NT2/D1 (cell line): ENCODE measurements around the gene ZCCHC2.

Experiments
- DNase-seq: peaks from one replicate; pipeline ENCODE4 v3.0.0-alpha.2; 2011; ENCODE audit warnings: low read depth, low spot score
- H3K27me3 ChIP-seq: 2 replicates; pipeline ENCODE4 v1.6.0; 2011; ENCODE audit warnings: mild to moderate bottlenecking; ENCODE audit not compliant: insufficient read length, insufficient read depth
- H3K36me3 ChIP-seq: 2 replicates; pipeline ENCODE4 v1.6.1; 2011; ENCODE audit warnings: mild to moderate bottlenecking, low read length, mixed read lengths; ENCODE audit not compliant: insufficient read depth, insufficient read length
- H3K4me1 ChIP-seq: 2 replicates; pipeline ENCODE4 v1.5.1; 2011; ENCODE audit not compliant: insufficient read depth, insufficient read length
- H3K4me3 ChIP-seq: 2 replicates; pipeline ENCODE4 v1.5.1; 2011; ENCODE audit warnings: low read depth; ENCODE audit not compliant: insufficient read length
- H3K9ac ChIP-seq: 2 replicates; pipeline ENCODE4 v1.6.0; 2011; ENCODE audit warnings: low read depth; ENCODE audit not compliant: insufficient read length
- H3K9me3 ChIP-seq: 2 replicates; pipeline ENCODE4 v1.5.1; 2011; ENCODE audit warnings: mild to moderate bottlenecking, low read length; ENCODE audit not compliant: insufficient read depth
- SUZ12 ChIP-seq: IDR thresholded peaks from 2 replicates; pipeline ENCODE4 v1.6.1; 2011; ENCODE audit not compliant: insufficient read length, insufficient read depth; ENCODE audit errors: extremely low read depth
- YY1 ChIP-seq: IDR thresholded peaks from 2 replicates; pipeline ENCODE4 v1.6.1; 2011; ENCODE audit not compliant: insufficient read length, insufficient read depth
- ZNF274 ChIP-seq: IDR thresholded peaks from 2 replicates; pipeline ENCODE4 v1.6.1; 2011; ENCODE audit warnings: mild to moderate bottlenecking, low read depth, low read length

Gene ZCCHC2

GRCh38 chr18:62522178-62522503 lies 684 bp upstream of the ZCCHC2 start:
- Histone ChIP-seq H3K9ac (peak overlapping the region; percentile 85), H3K4me3 (peak overlapping the region; percentile 71), H3K27me3 (peaks cover 28% of the 10 kb centered on the region), H3K4me1 (peaks cover 2% of the 10 kb centered on the region), H3K36me3 (no peaks in the 10 kb centered on the region), H3K9me3 (no peaks in the 10 kb centered on the region)
- no peak for DNase-seq
- TF ChIP-seq SUZ12: no peak
- no peak for TF ChIP-seq ZNF274
- TF ChIP-seq YY1: no peak

DNA sequence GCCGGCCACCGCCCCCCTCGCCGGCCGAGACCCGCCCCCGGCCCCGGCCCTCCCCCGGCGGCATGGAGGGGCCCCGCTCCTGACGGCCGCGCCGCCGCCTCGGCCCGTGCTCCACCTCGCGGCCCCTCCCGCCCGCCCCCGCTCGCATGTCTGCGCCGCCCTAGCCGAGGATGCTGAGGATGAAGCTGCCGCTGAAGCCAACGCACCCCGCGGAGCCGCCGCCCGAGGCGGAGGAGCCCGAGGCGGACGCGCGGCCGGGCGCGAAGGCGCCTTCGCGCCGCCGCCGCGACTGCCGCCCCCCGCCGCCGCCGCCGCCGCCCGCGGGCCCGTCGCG lies 397 bp downstream of the ZCCHC2 start:
- H3K9me3 ChIP-seq: no peaks in the 10 kb centered on the region
- peaks cover 28% of the 10 kb centered on the region for H3K27me3 ChIP-seq
- no peak for DNase-seq
- no peak overlapping the region for H3K9ac ChIP-seq
- TF ChIP-seq ZNF274: no peak
- no peak for TF ChIP-seq SUZ12
- no peak for TF ChIP-seq YY1
- H3K4me3 ChIP-seq: peak overlapping the region; percentile 71
- no peaks in the 10 kb centered on the region for H3K36me3 ChIP-seq
- H3K4me1 ChIP-seq: peaks cover 2% of the 10 kb centered on the region

- H3K4me3 ChIP-seq: peak overlapping the region; percentile 75
- H3K9ac ChIP-seq: peak overlapping the region; percentile 83
- H3K9me3 ChIP-seq: no peaks in the 10 kb centered on the region
- no peaks in the 10 kb centered on the region for H3K36me3 ChIP-seq
- peaks cover 2% of the 10 kb centered on the region for H3K4me1 ChIP-seq
- DNase-seq: no peak
- TF ChIP-seq YY1: no peak
- TF ChIP-seq SUZ12: no peak
- TF ChIP-seq ZNF274: no peak
- peaks cover 28% of the 10 kb centered on the region for H3K27me3 ChIP-seq
Measured at GRCh38 chr18:62523631-62524439, 1.0 kb downstream of the ZCCHC2 start.

GRCh38 chr18:62524440-62525200 lies 1.8 kb downstream of the ZCCHC2 start:
- H3K27me3 ChIP-seq: peaks cover 28% of the 10 kb centered on the region
- TF ChIP-seq SUZ12 (no peak), ZNF274 (no peak), YY1 (no peak)

DNA sequence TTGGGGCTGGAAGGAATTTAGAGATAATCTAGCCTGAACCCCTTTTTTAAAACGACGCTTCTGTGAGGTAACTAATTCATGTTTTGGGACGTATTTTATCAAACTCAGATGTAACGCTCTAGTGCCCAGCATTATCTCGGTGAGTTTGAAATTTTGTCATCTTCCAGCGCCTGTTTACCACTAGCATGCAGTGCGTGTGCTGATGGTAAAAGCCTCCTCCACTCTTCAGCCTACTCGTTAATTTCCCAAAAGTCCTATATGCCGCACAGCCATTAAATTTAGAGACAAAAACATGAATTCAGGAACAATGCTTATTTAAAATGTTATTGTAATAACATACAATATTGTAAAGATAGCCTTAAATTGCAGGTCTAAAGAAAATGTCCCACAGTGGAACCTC lies 2.8 kb downstream of the ZCCHC2 start:
- Histone ChIP-seq H3K4me3 (no peak overlapping the region), H3K36me3 (no peaks in the 10 kb centered on the region), H3K9ac (no peak overlapping the region), H3K4me1 (peaks cover 2% of the 10 kb centered on the region), H3K9me3 (no peaks in the 10 kb centered on the region), H3K27me3 (peaks cover 24% of the 10 kb centered on the region)
- TF ChIP-seq SUZ12 (no peak), ZNF274 (no peak), YY1 (no peak)
- no peak for DNase-seq

More at GRCh38 chr18:62524440-62525200, 1.8 kb downstream of the ZCCHC2 start:
- no peaks in the 10 kb centered on the region for H3K36me3 ChIP-seq
- DNase-seq: no peak
- peak overlapping the region; percentile 75 for H3K4me3 ChIP-seq
- no peaks in the 10 kb centered on the region for H3K9me3 ChIP-seq
- H3K4me1 ChIP-seq: peaks cover 2% of the 10 kb centered on the region
- peak overlapping the region; percentile 83 for H3K9ac ChIP-seq

- no peak for TF ChIP-seq ZNF274
- TF ChIP-seq YY1: peak; percentile 71
- TF ChIP-seq SUZ12: no peak
- Histone ChIP-seq H3K9me3 (no peaks in the 10 kb centered on the region), H3K27me3 (peaks cover 16% of the 10 kb centered on the region), H3K36me3 (no peaks in the 10 kb centered on the region), H3K4me3 (peak overlapping the region; percentile 53), H3K9ac (peak overlapping the region; percentile 70), H3K4me1 (peaks cover 2% of the 10 kb centered on the region)
- DNase-seq: no peak
Measured at GRCh38 chr18:62526098-62527025, 3.5 kb downstream of the ZCCHC2 start.

GRCh38 chr18:62529597-62529996 lies 6.8 kb downstream of the ZCCHC2 start:
- peaks cover 2% of the 10 kb centered on the region for H3K4me1 ChIP-seq
- H3K9me3 ChIP-seq: no peaks in the 10 kb centered on the region
- no peak overlapping the region for H3K4me3 ChIP-seq
- peaks cover 13% of the 10 kb centered on the region for H3K27me3 ChIP-seq
- H3K36me3 ChIP-seq: no peaks in the 10 kb centered on the region
- DNase-seq: no peak
- no peak for TF ChIP-seq SUZ12
- TF ChIP-seq ZNF274: no peak
- TF ChIP-seq YY1: no peak
- H3K9ac ChIP-seq: no peak overlapping the region
